GM18520 (cell line): ENCODE measurements around the gene IFI6.
A peak's percentile ranks its signal among the peaks of the same experiment; 100 is the strongest.

Experiments
- ATAC-seq: cut with Tn5 transposase; IDR thresholded peaks from one replicate; pipeline ENCODE4 v1.9.1; 2021; ENCODE audit not compliant: unreplicated experiment

IFI6 gene

GRCh38 chr1:27676410-27676809 lies 4.4 kb upstream of the IFI6 start:
- no peak for ATAC-seq

GRCh38 chr1:27672750-27673112 lies 739 bp upstream of the IFI6 start:
- no peak for ATAC-seq

- no peak for ATAC-seq
Observed at GRCh38 chr1:27669876-27670275, 2.1 kb downstream of the IFI6 start.

DNA sequence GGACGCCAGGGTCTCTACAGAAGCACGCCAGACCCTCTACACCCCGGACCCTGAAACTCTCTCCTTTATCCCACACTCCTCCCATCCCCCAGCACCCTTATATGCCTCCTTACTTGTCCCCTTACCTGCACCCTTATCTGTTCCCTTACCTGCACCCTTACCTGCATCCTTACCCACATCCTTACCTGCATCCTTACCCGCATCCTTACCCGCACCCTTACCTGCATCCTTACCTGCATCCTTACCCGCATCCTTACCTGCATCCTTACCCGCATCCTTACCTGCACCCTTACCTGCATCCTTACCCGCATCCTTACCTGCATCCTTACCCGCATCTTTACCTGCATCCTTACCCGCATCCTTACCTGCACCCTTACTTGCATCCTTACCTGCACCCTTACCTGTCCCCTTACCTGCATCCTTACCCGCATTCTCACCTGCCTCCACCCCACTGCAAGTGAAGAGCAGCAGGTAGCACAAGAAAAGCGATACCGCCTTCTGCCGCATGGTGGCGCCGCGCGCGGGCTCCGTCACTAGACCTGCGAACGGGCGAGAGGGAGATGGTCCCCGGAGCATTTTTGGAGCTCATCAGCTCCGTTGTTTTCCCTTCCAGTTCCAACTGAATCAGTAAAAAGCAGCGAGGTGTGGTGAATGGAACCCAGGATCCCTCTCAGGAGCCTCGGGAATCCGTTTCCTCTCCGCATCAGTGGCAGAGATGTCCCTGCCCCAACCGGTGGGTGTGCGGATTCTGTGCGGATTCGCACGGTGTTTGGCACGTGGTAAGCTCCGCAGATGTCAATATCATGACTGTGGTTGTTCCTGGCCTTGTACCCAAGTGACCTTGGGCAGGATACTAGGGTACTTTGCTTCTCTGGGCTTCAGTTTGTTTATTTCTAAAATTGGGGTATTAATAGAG lies 2.9 kb downstream of the IFI6 start:
- no peak for ATAC-seq

GRCh38 chr1:27668121-27668807 lies 3.7 kb downstream of the IFI6 start:
- no peak for ATAC-seq

DNA sequence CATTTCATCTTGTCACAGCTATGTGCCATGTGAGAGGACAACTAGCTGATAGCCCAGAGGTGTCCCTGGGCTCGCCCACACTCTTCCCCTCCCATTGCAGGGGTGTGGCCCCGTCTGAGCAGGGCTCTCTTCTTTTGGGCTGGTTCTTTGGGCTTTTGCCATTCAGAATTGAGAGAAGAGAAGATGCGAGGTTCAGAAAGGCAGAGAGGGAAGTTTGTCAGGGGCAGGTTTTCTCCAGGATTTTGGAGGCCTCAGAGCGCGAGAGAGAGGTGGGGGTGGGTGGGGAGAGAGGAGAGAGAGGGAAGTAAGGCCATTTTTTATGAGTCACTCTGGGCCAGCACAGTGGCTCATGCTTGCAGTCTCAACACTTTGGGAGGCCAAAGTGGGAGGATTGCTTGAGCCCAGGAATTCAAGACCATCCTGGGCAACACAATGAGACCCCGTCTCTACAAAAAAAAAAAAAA lies 5.2 kb downstream of the IFI6 start:
- ATAC-seq: no peak

GRCh38 chr1:27666294-27666693 lies 5.7 kb downstream of the IFI6 start:
- ATAC-seq: no peak

DNA sequence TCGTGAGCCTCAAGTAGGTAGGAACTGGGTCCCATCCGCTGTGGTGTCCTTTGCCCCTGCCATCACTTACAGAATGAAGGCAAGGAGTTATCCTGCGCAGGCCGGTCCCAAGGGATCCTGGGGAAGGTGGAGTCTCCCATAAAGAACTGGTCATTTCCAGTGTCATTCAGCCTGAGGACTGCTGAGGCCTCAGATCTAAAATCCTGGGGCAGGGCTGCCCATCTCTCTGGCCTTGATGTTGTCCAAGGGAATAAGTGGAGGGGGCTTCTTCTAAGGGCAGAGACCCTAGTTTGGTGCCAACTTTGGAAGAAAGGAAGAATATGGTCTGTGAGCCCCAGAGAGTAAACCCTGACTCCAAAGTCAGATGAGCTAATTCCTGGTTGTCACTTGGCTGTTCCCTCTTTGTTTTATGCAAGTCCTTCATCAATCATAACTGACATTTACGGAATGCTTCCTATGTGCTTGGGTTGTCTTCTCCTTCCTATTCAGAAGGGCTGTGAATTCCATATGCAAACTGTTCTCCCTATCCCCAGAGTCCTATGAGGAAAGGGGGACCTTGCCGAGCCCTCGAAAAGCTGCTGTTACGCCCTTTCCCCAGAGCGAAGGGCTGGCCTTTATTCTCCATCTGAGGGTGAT lies 6.9 kb downstream of the IFI6 start:
- no peak for ATAC-seq

DNA sequence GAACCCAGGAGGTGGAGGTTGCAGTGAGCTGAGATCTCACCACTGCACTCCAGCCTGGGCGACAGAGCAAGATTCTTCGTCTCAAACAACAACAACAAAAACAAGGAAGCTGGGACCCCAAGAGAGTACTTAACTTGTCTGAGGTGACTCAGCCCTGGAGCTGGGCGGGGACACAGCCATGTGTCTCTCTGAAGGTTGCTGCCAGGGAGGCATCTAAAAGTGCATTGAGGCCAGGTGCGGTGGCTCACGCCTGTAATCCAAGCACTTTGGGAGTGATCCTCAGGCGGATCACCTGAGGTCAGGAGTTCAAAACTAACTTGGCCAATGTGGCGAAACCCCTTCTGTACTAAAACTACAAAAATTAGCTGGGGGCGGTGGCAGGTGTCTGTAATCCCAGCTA lies 7.7 kb downstream of the IFI6 start:
- no peak for ATAC-seq

GRCh38 chr1:27662707-27663393 lies 9.1 kb downstream of the IFI6 start:
- ATAC-seq: no peak

DNA sequence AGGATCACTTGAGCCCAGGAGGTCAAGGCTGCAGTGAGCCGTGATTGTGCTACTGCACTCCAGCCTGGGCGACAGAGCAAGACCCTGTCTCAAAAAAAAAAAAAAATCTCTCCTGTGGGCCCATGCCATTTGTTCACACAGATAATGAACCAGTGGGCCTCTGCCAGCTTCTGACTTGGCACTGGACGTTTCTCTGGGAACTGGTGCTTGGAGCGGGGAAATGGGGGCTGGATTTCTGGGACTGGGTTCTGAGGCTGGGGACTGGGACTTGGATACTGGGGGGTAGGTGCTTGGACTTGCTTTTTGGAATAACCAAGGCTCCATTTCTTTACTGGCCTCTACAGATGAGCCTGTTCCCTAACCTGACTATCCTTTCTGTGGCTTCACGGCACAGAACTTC lies 9.7 kb downstream of the IFI6 start:
- no peak for ATAC-seq

GRCh38 chr1:27661412-27662075 lies 10.4 kb downstream of the IFI6 start:
- ATAC-seq: no peak

DNA sequence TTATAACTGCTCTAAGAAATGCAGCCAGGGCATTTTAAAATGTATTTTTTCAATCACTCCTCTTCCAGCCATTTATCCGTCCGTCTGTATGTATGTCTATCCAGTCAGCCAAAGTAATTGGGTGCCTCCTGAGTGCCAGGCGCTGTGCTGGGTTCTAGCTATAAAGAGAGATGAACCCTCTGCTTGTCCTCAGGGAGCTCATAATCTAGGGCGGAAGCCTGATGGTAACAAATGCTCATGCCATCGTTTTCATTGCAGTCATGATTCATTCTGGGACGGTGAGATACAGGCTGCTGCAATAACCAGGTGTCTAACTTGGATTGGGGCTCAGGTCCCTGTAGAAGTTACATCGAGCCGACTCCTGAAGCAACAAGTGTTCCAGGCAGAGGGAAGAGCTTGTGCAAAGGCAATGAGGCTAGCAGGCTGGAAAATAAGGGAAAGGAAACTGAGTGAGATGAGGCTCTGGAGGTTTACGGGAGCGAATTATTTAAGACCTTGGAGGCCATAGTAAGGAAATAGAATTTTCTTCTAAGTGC lies 11.6 kb downstream of the IFI6 start:
- peak; percentile 10 for ATAC-seq

GRCh38 chr1:27659497-27660299 lies 12.3 kb downstream of the IFI6 start:
- ATAC-seq: peak; percentile 55

GRCh38 chr1:27658951-27659496 lies 13.0 kb downstream of the IFI6 start:
- ATAC-seq: peak; percentile 10

GRCh38 chr1:27656157-27656893 lies 15.7 kb downstream of the IFI6 start:
- no peak for ATAC-seq

GRCh38 chr1:27655151-27655937 lies 16.6 kb downstream of the IFI6 start:
- no peak for ATAC-seq
